ENCODE data around the gene AP1G2. TPM values are rescaled to one million over a fixed set of nuclear protein-coding genes. Genes with fewer than 3 reads are reported as not detected.
"Not testable (repeated sequence)": the region's sequence is repeated elsewhere in the genome, so short reads cannot be mapped to it uniquely, and the experiment has no call there.

AP1G2 gene
- total RNA-seq, 1 donor from 2014 or later: 6.7 TPM

DNA sequence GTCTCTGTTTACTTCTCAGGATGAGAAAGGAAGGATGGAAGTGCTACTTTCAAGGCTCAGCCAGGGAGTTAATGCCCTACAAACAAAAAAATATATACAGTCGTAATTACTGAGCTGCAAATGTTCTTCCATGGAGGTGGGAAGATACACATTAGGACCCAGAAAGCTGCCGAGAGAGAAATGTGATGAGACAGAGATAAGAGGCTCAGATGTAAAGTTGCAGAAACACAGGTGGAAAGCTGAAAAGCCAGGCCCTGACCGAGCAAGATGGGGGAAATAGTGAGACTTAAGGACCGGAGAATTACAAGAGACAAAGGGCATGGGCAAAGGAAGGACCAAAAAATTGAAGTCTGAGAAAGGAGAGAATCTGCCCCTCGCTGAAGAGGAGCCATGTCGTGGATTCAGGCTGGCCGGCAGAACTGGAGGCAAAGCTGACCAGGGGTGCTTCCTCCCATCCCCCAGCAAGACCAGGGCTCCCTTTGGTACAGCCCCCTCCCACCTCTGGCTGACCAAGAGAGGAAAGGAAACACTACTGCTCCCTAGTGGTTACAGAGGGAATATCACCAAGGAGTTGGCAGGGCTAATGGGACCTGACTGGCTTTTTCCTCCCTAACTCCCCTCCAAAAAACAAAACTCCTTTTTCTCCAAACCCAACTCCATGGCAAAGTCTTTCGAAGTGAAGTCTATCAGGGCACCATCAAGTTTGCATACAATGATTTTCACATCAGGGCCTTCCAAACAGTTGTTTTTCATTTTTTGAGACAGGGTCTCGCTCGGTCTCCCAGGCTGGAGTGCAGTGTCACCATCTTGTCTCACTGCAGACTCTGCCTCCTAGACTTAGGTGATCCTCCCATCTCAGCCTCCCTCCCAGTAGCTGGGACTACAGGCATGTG, 28.1 kb downstream of the AP1G2 start:
- DNase-seq (ENCODE audit: low read depth, low spot score): no peak

GRCh38 chr14:23538785-23539184, 28.8 kb downstream of the AP1G2 start:
- no peak for DNase-seq (ENCODE audit: low read depth, low spot score)

- DNase-seq (ENCODE audit: low read depth, low spot score): no peak
Observed at GRCh38 chr14:23538050-23538718, 29.4 kb downstream of the AP1G2 start.

GRCh38 chr14:23537351-23538049, 30.1 kb downstream of the AP1G2 start:
- DNase-seq (ENCODE audit: low read depth, low spot score): no peak

- DNase-seq (ENCODE audit: low read depth, low spot score): not testable (repeated sequence)
Observed at GRCh38 chr14:23536906-23537305, 30.7 kb downstream of the AP1G2 start.

GRCh38 chr14:23536494-23536893, 31.1 kb downstream of the AP1G2 start:
- DNase-seq (ENCODE audit: low read depth, low spot score): no peak

DNA sequence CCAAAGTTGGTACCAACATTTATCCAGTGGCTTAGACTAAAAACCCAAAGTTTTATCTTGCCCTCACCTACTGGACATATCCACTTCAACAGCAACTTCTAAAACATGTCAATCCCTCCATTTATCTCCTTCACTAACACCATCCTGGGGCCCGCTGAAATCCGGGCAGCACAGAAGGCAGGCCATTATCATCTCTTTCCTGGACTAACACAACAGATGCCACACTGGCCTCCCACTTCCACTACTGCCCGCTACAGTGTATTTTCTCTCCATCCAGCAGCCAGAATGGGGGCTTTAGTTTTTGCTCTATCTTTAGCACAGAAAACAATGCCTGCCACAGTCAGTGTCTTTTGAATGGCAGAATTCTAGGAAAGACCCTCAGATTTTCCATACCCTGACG, 31.6 kb downstream of the AP1G2 start:
- no peak for DNase-seq (ENCODE audit: low read depth, low spot score)

GRCh38 chr14:23533652-23534435, 33.7 kb downstream of the AP1G2 start:
- no peak for DNase-seq (ENCODE audit: low read depth, low spot score)

GRCh38 chr14:23532658-23533057, 34.9 kb downstream of the AP1G2 start:
- no peak for DNase-seq (ENCODE audit: low read depth, low spot score)

DNA sequence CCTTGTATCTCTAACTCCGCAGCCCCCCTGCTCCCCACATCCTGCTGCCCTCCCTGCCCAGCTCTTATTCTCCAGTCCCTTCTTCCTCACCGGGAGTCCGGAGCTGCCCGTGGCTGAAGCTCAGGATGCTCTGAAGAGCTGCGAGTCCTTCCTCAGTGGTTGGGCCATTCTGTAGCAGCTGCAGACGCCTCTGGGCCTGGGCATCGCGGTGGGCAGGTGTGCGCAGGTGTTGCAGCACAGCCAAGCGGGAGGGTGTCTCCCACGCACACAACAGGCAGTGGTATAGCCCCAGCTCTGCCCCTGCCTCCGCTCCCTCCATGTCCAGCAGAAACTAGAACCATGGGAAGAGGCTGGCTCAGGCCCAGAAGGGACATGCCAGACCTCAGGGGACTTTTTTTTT, 36.2 kb downstream of the AP1G2 start:
- no peak for DNase-seq (ENCODE audit: low read depth, low spot score)

DNA sequence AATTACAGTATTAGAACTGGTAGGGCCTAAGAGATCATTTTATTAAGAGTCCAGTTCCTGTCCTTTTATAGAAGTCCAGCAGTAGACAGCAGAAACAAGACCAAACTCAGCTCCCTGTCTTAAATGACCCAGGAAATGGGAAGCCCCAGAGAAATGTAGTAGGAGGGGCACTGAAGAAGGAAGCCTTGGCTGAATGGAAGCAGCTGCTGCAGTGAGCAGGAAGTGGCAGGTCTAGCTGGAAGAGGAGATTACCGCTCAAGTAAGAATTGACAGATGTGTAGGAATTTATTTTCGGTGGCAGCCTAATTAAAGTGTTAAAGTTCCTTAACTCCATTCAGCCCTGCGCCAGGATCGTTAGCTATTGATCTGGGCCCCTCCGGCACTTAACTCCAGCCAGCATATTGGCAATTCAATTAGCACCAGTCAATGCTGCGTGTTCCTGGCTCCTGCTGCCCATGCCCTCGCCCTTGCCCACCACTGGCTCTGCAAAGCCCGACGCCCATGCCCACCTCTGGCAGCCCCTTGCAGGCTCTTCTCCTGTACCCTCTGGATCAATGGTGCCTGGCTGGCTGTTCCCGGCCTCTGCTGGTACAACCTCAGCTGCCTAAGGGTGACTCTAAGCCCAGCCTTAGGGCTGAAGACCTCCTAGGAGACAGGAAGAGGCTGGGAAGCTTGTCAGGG, 37.1 kb downstream of the AP1G2 start:
- no peak for DNase-seq (ENCODE audit: low read depth, low spot score)

DNA sequence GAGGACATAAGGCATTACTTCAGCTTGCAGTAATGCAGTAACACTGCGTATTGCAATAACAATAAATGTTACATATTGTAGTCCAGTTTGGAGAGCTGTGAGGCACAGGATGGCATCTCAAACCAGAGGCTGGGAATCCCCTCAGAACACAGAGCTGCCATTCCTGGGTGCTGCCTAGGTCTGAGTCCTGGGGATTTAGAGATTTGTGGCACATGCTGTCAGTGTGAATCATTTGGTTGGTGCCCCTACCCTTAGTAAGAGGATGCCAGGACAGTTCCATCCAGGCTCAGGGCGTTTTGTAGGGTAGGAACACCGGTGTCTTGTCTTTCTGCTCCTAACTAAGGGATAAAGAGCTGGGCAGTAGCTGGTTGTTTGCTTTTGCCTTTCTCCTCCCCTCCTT, 38.6 kb downstream of the AP1G2 start:
- DNase-seq (ENCODE audit: low read depth, low spot score): no peak

DNA sequence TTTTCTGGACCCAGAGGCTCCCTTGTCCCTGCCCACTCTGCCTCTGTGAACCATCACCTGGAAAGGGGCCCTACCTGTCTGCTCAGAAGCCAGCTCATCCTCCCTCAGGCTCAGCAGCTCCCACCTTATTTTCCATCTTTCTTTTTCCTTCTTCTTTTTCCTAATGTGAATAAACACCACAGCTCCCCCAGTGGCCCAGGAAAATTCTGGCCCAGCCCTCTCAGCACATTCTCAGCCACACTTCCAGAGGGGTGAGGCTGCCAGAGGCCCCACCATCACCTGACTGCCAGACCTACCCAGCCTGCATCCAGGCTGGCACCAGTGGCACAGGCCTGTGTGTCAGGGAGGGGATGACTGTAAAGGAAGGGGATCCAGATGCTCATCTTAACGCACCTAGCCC, 39.0 kb downstream of the AP1G2 start:
- DNase-seq (ENCODE audit: low read depth, low spot score): no peak

DNA sequence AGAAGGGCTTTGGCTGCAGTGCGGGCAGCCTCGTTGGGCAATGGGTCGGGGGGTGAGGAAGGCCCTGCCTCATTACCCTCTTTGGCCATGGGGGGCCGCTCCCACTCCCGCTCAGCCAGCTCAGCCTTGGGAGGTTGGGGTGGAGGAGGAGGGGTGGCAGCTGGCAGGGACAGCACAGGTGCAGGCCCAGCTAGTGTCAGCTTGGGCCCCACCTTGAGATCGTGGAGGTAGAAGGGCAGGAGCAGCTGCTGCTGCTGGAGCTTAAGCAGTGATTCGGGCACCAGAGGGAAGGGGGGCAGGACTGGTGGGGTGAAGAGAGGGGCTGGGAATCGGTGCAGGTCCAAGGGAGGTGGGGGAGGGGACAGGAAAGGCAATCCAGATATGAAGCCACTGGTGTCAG, 42.0 kb downstream of the AP1G2 start:
- DNase-seq (ENCODE audit: low read depth, low spot score): no peak

DNA sequence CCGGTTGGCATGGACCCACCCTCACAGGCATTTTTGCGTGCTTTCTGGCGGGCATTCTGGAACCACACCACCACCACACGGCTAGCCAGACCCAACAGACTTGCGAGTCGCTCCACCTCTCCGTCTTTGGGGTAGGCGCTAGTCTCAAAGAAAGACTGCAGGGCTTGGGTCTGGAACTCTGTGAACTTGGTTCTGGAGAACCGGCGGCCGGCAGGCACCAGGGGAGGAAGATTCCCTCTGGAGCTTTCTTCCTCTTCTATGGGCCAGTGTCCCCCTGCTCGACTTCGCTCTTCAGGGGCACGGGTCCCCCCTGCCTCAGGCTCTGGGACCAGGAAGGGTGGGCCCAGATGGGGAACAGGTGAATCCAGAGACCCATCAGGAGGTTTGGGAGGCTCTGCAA, 42.6 kb downstream of the AP1G2 start:
- no peak for DNase-seq (ENCODE audit: low read depth, low spot score)

- DNase-seq (ENCODE audit: low read depth, low spot score): no peak
Observed at GRCh38 chr14:23523229-23524016, 44.2 kb downstream of the AP1G2 start.

DNA sequence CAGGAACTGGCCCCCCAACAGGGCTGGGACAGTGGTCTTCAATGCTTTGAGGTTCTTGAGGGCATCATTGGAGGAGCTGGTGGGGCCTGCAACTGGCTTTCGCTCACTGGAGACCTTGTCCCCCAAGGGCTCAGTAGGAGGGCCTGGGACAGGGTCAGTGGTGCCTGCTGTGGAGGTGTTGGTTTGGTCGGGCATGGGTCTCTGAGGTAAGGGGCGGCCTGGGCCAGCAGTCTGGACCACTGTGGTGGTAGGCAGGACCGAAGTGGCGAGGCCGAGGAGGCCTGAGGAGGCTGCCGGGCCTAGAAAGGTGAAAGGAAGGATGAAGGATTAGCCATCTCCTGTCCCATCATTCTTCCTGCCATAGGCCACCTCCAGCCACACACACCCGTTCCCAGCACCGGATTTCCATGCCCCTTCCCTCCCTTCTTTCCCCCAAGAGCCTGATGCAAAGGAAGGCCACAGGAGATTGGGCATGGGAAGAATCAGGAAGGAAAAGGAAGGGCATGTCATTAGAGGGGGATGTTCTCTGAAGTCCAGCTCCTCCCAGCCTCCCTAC, 44.9 kb downstream of the AP1G2 start:
- DNase-seq (ENCODE audit: low read depth, low spot score): no peak

DNA sequence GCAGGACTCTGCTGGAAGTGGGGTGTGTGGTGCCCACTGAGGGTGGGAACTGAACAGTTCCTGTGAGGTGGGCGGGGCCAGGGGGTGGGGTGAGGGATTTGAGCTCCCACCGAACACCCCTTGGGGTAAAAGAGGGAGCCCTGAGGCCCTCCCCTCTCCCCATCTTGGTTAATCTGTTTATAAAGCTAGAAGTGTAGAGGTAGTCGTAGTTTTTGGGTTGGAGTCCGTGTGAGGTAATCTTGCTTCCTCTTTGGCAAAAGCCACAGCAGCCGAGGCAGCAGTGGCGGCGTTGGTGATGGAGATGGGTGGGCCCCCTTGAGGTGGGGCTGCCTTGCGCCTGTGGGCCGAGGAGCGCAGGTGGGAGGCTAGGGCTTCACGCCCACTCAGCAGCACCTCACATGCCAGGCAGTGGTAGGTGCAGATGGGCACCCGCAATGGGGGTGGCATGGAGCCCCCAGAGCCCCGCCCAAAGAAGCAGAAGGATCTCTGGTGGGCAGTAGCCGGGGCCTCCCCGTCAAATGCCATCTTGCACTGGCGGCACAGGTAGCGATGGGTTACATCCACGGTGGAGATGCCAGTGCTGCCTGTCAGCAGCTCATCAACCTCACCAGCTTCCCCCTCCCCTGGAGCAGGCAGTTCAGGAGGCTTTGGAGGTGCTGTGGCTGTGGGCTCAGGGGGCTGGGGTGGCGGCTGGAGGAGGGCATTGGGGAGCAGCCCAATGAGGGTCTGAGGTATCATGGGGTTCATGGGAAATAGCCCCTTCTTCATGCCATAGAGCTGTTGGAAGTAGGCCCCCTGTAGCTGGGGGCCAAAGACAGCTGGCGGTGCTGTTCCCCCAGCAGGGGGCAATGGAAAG, 45.6 kb downstream of the AP1G2 start:
- no peak for DNase-seq (ENCODE audit: low read depth, low spot score)
